GM13976 (cell line): Measurements from ENCODE around the gene PYGB.

ENCODE experiments used
- DNase-seq: peaks from one replicate; pipeline ENCODE4 v3.0.0; 2012; ENCODE audit warnings: low spot score
- in situ Hi-C: fragments of 300-500 bp; cut with MboI; formaldehyde crosslinking; loops from one replicate; pipeline ENCODE4 v1.12.0; 2022; ENCODE audit warnings: low sequenced_read_pairs, mixed read lengths, inconsistent platforms; ENCODE audit not compliant: unreplicated experiment
- TF ChIP-seq, protein P1 (sequence below): IDR thresholded peaks from 2 replicates; pipeline ENCODE4 v1.5.1; 2012; ENCODE audit warnings: borderline replicate concordance, mild to moderate bottlenecking; ENCODE audit not compliant: insufficient read depth; ENCODE audit errors: extremely low read depth, missing control alignments, control extremely low read depth

PYGB gene

GRCh38 chr20:25247956-25248785, at the start of gene PYGB:
PYGB (plus strand) TSS chr20:25248085; CDS start chr20:25248179, 94 bp downstream.
- TF ChIP-seq, protein P1, sequence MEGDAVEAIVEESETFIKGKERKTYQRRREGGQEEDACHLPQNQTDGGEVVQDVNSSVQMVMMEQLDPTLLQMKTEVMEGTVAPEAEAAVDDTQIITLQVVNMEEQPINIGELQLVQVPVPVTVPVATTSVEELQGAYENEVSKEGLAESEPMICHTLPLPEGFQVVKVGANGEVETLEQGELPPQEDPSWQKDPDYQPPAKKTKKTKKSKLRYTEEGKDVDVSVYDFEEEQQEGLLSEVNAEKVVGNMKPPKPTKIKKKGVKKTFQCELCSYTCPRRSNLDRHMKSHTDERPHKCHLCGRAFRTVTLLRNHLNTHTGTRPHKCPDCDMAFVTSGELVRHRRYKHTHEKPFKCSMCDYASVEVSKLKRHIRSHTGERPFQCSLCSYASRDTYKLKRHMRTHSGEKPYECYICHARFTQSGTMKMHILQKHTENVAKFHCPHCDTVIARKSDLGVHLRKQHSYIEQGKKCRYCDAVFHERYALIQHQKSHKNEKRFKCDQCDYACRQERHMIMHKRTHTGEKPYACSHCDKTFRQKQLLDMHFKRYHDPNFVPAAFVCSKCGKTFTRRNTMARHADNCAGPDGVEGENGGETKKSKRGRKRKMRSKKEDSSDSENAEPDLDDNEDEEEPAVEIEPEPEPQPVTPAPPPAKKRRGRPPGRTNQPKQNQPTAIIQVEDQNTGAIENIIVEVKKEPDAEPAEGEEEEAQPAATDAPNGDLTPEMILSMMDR, result no peak
- DNase-seq, result peak; percentile 97
- in situ Hi-C loops, result no loop called here

DNA sequence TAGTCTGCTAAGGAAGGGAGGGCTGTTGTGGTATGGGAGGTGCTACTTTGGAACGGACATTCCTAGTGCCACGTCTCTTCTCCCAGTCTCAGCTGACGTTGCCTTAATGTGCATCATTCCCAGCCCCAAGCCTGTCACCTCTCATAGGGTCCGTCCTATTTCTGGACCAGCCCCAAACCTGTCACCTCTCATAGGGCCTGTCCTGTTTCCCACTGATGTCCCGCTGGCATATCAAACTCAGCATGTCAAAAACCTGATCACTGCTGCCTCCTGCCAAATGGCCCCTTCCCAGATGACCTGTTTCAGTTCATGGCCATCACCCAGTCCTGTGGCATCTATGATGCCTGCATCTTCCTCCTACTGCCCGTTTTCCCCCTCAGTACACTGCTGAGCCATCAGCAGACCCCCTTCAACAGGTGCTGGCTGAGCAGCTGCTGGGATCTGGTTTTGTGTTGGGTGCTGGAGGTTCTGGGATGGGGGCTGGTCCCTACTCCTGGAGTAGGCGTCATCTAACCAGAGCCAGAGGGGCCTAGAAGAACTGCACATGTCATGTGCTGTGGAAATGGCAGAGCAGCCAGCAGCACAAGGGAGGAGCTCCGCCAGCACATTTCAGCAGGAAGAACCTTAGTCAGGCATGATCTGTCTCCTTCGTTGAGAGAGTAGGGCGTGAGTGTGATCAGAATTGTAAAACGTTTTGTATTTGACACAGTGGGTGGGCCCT, 49.1 kb upstream of the PYGB start:
- in situ Hi-C loops, result loop anchor here (25.0 kb wide), 1 partner anchor 188 kb away; the partner anchor contains the start of gene ABHD12
- TF ChIP-seq, protein P1, result no peak
- DNase-seq, result no peak

DNA sequence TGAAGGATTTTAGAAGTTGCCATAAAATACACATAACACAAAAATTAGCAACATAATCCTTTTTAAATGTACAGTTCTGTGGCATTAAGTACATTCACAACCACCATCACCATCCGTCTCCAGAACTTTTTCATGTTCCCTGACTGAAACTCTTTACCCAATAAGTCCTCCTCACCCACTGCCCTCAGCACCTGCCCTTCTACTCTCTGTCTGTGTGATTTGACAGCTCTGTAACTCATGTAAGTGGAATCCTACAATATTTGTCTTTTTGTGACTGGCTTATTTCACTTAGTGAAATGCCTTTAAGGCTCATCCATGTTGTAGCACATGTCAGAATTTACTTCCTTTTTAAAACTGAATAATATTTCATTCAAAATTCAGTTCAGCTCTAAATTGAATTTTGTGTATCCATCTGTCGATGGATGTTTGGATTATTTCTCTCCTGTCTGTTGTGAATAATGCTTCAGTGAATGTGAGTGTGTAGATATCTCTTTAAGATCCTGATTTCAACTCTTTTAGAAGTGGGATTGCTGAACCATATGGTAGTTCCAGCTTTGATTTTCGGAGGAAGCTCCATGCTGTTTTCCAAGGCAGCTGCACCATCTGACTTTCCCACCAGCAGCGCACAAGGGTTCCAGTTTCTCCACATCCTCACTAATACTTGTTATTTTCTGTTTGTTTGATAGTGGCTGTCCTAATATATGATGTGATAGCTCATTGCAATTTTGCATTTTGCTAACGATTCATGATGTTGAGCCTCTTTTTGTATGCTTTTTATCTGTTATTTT, 48.2 kb upstream of the PYGB start:
- DNase-seq, result no peak
- TF ChIP-seq, protein P1, result no peak
- in situ Hi-C loops, result loop anchor here (25.0 kb wide), 1 partner anchor 188 kb away; the partner anchor contains the start of gene ABHD12

DNA sequence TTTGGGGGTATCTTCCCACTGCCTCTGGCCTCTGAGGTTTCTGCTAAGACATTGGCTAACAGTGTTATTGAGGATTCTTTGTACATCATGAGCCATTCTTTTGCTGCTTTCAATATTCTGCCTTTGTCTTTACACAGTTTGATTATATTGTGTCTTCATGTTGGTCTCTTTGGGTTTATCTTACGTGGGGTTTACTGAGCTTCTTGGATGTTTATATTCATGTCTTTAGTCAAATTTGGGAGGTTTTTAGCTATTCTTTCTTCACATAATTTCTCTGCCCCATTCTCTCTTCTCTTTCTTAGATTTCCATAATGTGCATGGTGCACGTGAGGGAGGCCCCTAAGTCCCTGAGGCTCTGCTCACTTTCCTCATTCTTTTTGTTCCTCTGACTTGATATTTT, 44.8 kb upstream of the PYGB start:
- DNase-seq, result no peak
- in situ Hi-C loops, result no loop called here
- TF ChIP-seq, protein P1, result no peak

DNA sequence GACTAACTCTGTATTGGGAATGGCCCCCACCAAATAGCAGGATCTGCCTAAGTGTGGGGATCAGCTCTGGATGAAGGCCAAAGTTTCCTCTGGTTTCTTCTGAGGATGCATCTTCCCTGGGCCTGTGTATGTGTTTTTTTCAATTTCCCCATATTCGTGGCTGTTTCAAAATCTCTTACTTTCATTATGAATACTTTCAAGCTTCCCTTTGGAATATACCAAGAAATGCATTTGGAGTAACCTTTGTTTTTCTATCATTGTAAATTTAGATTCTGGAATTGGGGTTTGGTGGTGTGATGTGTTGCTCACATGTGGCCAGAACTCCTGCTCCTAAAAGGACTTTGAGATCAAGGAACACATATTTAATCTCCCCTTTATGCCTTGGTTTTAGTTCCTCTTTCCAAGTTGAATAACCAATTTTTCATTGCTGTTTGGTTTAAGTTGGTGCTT, 44.0 kb upstream of the PYGB start:
- TF ChIP-seq, protein P1, result no peak
- peak; percentile 32 for DNase-seq
- in situ Hi-C loops, result no loop called here
